HL-60/S4 treated with retinoic acid at 250 ng/mL for 4 days and 3 days (cell line): ENCODE measurements around the gene CD22.

Source experiments
- in situ Hi-C: fragments of 300-500 bp; cut with MboI; formaldehyde crosslinking; loops from 2 replicates; pipeline ENCODE4 v1.7.0; 2022; ENCODE audit warnings: low sequenced_read_pairs

The CD22 gene

DNA sequence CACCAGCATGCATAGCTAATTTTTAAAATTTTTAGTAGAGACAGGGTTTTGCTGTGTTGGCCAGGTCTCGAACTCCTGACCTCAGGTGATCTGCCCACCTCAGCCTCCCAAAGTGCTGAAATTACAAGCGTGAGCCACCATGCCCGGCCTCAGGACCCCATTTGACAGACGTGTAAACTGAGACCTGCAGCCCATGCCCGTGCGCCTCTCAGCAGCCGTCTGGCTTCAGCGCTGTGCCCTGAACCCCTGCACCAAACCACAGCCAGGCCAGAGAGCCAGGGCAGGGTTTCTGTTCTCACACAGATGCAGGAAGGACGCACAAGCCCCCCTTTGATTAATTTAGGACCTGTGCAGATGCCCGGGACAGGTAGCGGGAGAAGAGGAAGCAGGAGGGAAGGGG is 11.4 kb downstream of the CD22 start:
- in situ Hi-C loops, result no loop called here

DNA sequence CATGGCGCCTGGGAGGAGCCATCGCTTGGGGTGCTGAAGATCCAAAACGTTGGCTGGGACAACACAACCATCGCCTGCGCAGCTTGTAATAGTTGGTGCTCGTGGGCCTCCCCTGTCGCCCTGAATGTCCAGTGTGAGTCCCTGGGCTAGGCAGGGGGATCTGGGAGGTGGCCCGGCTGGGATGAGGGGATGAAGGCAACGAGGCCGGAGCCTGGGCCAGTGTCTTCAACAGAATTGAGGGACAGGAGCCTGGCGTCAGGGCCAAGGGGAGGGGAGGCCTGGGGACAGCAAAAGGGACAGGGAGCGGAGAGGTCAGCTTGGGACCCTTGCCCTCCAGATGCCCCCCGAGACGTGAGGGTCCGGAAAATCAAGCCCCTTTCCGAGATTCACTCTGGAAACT is 12.0 kb downstream of the CD22 start:
- in situ Hi-C loops, result no loop called here

DNA sequence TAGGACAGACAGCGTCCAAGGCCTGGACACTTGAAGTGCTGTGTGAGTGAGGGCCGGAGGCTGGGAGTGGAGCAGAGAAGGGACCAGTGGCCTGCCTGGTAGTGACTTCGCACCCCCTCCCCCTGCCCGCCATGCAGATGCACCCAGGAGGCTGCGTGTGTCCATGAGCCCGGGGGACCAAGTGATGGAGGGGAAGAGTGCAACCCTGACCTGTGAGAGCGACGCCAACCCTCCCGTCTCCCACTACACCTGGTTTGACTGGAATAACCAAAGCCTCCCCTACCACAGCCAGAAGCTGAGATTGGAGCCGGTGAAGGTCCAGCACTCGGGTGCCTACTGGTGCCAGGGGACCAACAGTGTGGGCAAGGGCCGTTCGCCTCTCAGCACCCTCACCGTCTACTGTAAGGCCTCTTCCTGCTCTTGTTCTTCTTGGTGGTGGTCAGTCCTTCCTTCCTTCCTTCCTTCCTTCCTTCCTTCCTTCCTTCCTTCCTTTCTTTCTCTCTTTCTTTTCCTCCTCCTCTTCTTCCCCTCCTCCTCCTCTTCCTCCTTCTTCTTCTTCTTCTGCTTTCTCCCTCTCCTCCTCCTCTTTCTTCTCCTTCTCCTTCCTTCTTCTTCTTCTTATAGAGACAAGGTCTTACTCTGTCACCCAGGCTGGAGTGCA is 12.7 kb downstream of the CD22 start:
- in situ Hi-C loops, result no loop called here

DNA sequence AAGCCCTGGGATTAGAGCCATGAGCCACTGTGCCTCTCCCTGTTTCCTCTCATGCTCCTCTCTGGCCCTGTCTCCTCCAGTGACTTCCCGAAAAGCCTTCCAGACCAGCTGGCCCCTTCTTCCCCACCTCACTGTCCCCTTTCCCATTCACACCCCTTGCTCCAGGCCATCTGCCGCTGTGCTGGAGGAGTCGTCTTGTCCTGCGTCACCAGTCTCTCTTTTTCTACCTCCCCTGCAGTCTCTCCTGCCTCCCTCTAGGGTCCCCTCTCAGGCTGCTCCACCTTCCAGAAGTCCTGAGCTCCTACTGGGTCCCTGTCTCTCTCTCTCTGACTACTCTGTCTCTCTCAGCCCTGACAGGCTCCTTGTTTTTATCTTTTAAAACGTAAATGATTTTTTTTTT is 13.4 kb downstream of the CD22 start:
- in situ Hi-C loops, result no loop called here

DNA sequence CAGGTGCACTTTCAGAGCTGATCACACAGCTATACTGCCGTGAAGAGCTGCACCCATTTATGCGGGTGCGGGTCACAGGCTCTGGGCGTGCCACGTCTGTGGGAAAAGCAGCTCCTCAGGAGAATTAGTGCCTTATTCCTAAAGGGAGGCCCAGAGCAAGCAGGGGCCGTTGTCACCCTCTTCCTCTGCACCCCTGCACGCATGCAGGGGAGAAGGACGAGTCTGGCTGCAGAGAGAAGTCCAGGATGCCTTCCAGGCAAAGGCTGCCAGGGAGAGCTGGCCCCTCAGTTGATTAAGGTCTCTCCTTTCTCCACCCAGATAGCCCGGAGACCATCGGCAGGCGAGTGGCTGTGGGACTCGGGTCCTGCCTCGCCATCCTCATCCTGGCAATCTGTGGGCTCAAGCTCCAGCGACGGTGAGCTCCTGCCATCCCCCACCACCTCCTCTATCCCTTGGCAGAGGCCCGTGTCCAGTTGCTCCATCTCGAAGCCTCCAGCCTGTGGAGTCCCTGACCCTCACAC is 15.6 kb downstream of the CD22 start:
- in situ Hi-C loops, result no loop called here

DNA sequence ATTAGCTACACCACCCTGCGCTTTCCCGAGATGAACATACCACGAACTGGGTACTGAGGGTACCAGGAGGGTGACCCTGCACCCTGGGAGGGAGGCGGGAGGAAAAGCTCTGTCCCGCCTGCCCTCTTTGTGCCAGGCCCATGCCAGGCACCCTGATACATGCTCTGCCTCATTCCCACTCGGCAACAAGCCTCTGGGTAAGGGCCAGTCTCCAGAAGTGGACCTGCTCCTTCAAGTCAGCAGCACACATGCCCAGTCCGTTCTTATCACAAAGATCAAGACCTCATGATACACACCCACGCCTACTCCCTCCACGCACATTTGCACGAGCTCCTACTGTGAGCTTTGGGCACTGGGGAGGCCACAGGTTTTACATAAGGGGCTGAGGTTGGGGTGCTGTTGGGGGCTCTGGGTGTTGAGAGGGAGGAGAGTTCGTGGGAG is 16.7 kb downstream of the CD22 start:
- in situ Hi-C loops, result no loop called here

DNA sequence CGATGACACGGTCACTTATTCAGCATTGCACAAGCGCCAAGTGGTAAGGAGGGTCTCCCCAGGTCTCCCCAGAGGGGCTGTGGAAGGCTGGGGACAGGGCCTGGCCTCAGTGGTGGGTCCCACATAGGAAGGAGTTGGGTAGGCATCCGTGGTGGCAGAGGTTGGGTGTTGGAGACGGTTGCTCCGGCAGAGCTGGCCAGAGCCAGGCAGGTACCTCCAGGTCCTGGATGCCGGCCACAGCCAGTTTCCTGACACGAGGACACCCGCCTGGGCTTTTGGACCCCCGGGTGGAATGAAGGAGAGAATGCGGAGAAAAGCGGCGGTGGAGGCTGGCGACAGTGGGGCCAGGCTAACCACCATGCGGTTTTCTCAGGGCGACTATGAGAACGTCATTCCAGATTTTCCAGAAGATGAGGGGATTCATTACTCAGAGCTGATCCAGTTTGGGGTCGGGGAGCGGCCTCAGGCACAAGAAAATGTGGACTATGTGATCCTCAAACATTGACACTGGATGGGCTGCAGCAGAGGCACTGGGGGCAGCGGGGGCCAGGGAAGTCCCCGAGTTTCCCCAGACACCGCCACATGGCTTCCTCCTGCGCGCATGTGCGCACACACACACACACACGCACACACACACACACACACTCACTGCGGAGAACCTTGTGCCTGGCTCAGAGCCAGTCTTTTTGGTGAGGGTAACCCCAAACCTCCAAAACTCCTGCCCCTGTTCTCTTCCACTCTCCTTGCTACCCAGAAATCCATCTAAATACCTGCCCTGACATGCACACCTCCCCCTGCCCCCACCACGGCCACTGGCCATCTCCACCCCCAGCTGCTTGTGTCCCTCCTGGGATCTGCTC is 17.4 kb downstream of the CD22 start:
- in situ Hi-C loops, result no loop called here

DNA sequence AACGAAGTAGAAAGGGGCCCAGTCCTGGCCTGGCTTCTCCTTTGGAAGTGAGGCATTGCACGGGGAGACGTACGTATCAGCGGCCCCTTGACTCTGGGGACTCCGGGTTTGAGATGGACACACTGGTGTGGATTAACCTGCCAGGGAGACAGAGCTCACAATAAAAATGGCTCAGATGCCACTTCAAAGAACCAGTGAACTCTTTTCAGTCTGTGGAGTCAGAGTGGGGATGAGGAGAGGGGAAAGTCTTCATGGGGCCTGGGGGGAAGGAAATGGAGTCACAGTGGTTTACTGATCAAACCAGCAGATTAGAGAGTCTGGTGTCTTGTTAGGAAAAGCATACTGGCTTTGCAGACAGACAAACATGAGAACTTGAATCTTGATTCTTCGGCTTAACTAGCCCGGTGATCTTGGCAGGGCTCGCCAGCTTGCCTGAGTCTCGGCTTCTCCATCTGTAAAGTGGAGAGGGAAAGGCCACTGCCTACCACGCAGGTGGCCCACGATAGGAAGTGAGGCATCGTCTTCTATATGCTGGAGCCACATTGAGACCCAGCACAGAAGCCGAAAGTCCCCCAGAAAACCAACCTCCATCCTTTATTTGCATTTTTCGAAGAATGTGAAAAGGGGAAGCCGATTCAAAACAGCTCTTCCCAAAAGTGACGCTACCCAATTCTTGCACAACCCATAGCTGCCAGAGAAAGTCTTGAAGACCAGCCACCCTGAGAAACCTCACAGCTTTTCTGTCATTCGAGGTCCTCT is 18.4 kb downstream of the CD22 start, which contains the start of gene FFAR1:
TSS of gene FFAR1 (plus strand) at position 732 of the 759 bp plus-strand sequence. CDS start 3,650 bp downstream, outside the sequence.
- in situ Hi-C loops, result no loop called here

DNA sequence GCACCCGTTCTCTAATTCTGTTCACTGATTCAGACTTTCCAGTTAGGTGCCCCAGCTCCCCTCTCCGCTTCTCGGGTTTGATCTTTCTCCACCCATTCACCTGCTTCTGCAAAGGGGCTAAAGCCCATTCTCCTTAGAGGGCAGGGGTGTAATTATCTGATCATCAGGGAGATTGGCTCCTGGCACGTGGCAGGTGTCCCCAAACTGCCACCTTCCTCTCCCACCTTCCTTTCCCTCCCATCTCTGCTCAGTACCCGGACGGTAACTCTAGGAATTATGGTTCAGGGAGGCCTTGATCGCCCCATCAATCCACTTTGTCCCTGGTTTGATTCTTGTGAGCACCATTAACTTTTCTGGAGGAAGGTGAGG is 18.9 kb downstream of the CD22 start:
- in situ Hi-C loops, result no loop called here

DNA sequence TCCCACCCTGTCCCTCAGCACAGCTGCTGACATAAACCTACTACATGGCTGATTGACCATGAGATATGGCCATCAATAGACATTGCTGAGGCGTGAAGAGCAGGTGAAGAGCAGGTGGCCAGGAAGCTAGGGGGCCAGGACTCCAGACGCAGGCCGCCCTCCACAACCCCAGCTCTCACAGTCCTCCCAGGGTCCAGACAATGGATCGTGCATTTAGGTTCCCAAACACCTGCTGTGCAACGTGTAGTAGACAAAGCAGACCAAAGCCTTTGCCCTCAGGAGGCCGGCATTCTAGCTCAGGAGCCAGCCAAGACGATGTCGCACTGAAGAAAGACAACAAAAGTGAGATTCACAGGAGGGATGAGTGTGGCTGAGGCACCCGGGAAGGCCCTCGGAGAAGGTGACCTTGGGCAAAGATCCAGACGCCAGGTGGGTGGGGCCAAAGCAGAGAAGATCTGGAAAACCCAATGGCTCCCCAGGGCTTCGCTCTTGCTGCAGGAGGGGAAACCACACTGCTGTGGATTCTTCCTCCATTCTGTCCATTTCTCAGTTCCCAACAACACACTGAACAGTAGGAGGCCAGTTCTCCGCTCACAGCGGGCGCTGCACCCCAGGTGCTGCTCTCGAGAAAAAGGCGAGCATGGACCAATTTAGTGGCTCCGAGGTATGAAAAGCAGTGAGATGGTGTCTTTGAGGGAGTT is 20.1 kb downstream of the CD22 start:
- in situ Hi-C loops, result no loop called here

DNA sequence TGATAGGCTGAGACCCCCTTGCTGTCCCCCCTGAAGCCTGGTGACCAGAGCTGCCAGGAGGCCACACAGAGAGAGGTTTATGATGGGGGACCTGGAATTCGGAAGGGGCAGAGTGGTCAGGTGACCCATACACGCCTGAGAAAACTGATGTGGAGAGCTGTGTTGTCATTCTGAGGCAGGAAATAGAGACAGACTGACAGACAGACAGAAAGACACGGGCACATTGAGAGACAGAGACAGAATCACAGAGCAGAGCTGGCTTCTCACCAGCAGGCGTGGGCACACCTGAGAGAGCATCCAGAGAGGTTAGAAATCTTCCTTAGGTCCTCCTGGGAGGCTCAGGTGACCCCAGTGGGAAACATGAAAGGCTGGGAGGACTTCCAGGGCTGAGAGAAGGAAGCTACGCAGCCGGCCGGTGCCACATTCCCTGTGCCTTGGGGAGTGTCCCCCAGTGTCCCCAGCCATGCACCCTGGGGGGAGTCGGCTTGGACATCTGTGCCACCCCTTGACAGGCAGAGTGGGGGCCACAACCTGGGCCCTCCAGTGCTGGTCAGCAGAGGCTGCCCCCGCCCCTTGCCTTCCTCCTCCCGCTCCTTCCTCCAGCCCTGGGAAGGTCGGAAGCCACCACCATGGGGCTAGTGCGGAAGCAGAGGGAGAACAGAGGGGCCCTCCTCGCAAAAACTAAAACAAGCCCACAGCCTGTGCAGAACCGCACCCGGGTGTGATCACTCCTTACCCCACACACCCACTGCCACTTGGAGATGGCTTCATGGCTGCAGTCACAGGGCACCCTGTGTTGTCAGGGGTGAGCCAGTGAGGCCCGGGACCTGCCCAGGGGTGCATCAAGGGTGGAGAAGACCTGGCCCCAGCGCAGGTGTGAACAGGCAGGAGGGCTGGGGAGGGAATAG is 20.9 kb downstream of the CD22 start:
- in situ Hi-C loops, result loop anchor here (10.0 kb wide), 1 partner anchor 115 kb away; no protein-coding TSS in a partner anchor

DNA sequence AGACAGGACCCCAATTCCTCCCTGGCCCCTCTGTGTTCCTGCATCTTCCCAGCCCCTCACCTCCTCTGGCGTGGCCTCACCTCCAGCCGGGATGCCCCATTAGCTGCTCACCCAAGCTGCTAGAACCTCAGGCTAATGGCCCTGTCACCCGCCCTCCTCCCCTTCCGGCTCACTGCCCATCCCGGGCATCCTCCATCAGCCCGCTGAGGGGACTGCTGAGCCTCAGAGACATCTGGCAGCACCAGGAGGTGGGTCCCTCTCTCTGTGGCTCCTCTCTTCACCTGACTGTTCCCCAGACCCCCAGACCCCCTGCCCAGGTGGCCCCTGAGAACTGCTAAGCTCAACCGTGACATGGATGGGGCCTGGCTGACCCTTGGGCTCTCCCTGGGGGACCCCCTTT is 21.6 kb downstream of the CD22 start:
- in situ Hi-C loops, result loop anchor here (10.0 kb wide), 1 partner anchor 114 kb away; no protein-coding TSS in a partner anchor

DNA sequence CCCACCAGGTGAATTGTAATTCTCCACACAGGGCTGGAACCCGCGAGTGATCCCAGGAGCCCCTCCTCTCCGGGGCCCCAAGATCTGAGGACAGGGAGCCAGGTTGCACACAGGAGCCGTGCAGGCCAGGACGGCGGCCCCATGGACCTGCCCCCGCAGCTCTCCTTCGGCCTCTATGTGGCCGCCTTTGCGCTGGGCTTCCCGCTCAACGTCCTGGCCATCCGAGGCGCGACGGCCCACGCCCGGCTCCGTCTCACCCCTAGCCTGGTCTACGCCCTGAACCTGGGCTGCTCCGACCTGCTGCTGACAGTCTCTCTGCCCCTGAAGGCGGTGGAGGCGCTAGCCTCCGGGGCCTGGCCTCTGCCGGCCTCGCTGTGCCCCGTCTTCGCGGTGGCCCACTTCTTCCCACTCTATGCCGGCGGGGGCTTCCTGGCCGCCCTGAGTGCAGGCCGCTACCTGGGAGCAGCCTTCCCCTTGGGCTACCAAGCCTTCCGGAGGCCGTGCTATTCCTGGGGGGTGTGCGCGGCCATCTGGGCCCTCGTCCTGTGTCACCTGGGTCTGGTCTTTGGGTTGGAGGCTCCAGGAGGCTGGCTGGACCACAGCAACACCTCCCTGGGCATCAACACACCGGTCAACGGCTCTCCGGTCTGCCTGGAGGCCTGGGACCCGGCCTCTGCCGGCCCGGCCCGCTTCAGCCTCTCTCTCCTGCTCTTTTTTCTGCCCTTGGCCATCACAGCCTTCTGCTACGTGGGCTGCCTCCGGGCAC is 22.6 kb downstream of the CD22 start:
- in situ Hi-C loops, result loop anchor here (10.0 kb wide), 1 partner anchor 113 kb away; no protein-coding TSS in a partner anchor

DNA sequence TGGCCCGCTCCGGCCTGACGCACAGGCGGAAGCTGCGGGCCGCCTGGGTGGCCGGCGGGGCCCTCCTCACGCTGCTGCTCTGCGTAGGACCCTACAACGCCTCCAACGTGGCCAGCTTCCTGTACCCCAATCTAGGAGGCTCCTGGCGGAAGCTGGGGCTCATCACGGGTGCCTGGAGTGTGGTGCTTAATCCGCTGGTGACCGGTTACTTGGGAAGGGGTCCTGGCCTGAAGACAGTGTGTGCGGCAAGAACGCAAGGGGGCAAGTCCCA is 23.1 kb downstream of the CD22 start:
- in situ Hi-C loops, result loop anchor here (10.0 kb wide), 1 partner anchor 113 kb away; no protein-coding TSS in a partner anchor

DNA sequence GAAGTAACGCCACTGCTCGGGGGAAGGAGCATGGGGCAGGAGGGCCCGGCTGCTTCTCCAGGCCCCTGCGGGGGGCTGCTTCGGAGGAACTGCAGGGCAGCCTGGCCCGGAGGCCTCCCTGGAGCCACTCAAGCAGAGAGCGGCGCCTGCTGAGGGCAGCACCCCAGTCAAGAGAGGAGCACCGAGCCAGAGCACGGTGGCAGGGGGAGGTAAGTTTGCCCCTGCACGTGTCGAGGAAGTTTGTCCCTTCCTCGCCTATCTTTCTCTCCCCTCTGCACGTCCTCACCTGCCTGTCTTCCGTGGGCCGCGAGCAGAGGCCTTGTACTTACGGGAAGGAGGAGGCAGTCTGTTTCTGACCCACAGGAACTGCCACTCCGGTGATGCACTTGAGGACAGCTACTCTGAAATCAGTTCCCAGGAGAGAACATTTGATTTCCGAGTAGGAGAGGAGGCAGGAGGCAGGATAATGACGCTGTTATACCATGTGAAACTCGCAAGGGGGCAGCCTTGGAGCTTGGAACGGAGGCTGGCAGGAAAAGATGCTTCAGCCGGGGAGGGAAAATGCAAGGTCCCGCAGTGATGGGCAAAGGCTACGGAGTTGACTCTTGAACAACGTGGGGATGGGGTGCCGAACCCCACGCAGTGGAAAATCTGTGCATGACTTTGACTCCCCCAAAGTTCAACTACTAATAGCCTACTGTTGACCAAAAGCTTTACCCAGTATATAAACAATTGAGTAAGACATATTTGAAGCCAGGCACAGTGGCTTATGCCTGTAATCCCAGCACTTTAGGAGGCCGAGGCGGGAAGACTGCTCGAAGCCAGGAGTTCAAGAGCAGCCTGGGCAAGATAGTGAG is 23.7 kb downstream of the CD22 start:
- in situ Hi-C loops, result loop anchor here (10.0 kb wide), 1 partner anchor 112 kb away; no protein-coding TSS in a partner anchor

DNA sequence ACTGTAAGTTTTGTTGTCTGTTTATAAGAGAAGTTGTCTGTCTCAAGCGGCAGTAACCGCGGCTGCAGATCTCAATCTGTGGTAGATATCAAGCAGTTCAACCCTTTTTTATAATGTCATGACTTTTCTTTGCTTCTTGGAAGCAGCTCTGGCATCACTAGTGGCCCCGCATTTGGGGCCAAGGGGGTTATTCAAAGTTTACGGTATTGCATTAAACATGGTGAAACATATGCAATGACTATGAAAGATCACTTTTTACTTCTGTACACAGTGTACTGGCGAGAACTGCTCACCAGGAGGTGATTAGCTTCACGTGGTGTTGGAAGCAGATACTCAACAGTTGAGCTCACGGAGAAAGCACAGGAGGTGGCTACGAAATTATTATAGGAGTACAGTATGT is 24.6 kb downstream of the CD22 start:
- in situ Hi-C loops, result loop anchor here (10.0 kb wide), 1 partner anchor 111 kb away; no protein-coding TSS in a partner anchor

DNA sequence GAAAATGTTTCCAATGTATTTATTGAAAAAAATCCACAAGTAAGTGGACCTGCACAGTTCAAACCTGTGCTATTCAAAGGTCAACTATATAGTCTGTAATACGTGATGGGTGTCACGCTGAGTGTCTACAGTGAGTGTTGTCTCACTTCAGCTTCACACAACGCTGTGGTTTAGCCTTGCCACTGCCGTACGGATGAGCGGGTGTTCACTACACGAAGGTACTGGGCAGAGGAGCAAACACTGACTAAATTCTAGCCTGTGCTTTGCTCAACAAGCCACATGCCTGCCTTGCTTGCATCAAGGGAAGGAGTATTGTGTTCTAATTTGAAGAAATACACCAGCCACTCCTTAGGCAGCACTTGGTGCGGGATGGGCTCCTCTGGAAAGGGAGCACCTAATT is 25.9 kb downstream of the CD22 start:
- in situ Hi-C loops, result loop anchor here (10.0 kb wide), 1 partner anchor 110 kb away; no protein-coding TSS in a partner anchor
